ENCODE results near the gene TBC1D21.

- TF ChIP-seq GATA3 (IDR thresholded peaks at IDR 0.05; ENCODE audit: low read depth, low read length): no peak
- no peak for TF ChIP-seq GATA2 (IDR thresholded peaks at IDR 0.05; ENCODE audit: low read depth, low read length)
Measured at GRCh38 chr15:73930371-73930770, 57.0 kb downstream of the TBC1D21 start.

All from SH-SY5Y (cell line).